HFFc6 (cell line): ENCODE data around the gene DRAM1. TPM values are rescaled to one million over a fixed set of nuclear protein-coding genes. Genes with fewer than 3 reads are reported as not detected.
A peak's percentile ranks its signal among the peaks of the same experiment; 100 is the strongest.
"Not testable (repeated sequence)": the region's sequence is repeated elsewhere in the genome, so short reads cannot be mapped to it uniquely, and the experiment has no call there.

Source experiments
- DNase-seq: peaks from one replicate; pipeline ENCODE4 v3.0.0-alpha.2; 2018
- H3K27ac Mint-ChIP-seq: 2 replicates; pipeline ENCODE4 v1.8.0; 2020; ENCODE audit warnings: mild to moderate bottlenecking, mixed read lengths
- H3K27me3 Mint-ChIP-seq: 2 replicates; pipeline ENCODE4 v1.8.0; 2021; ENCODE audit warnings: mild to moderate bottlenecking, moderate library complexity, mixed read lengths; ENCODE audit not compliant: insufficient read depth
- H3K36me3 Mint-ChIP-seq: 2 replicates; pipeline ENCODE4 v1.8.0; 2021; ENCODE audit warnings: low read depth, mixed read lengths
- H3K4me1 Mint-ChIP-seq: 2 replicates; pipeline ENCODE4 v1.8.0; 2020; ENCODE audit warnings: low read depth, mixed read lengths
- H3K4me3 Mint-ChIP-seq: 2 replicates; pipeline ENCODE4 v1.8.0; 2020; ENCODE audit warnings: mild to moderate bottlenecking, moderate library complexity, mixed read lengths
- H3K9me3 Mint-ChIP-seq: 2 replicates; pipeline ENCODE4 v1.8.0; 2020; ENCODE audit warnings: mild to moderate bottlenecking, mixed read lengths
- CTCF ChIP-seq: fragments of 200-600 bp; sonication (generic); IDR thresholded peaks from 2 replicates; pipeline ENCODE4 v1.5.0; 2021; ENCODE audit warnings: antibody characterized with exemption, mild to moderate bottlenecking
- total RNA-seq, 6 experiments: library from RNA; stranded (reverse); fragmentation: NEBNext Ultra II Directional; extraction: Animal tissue kit (Norgen Biotek cat#: 25700); gene quantifications; 2 replicates in 1 of 6; 3 replicates in 5 of 6; pipeline ENCODE4 v1.2.3, GENCODE V29; 2021

DRAM1 gene
- total RNA-seq, 6 experiments from 2014 or later = 109 to 136 (median 122) TPM

- peaks cover 16% of the 10 kb centered on the region for H3K36me3 Mint-ChIP-seq
- peaks cover 13% of the 10 kb centered on the region for H3K9me3 Mint-ChIP-seq
- H3K27me3 Mint-ChIP-seq = no peaks in the 10 kb centered on the region
- peak; percentile 35 for DNase-seq
- no peak for TF ChIP-seq CTCF
- H3K27ac Mint-ChIP-seq = peak overlapping the region; percentile 82
- peak overlapping the region; percentile 23 for H3K4me3 Mint-ChIP-seq
- peaks cover 49% of the 10 kb centered on the region for H3K4me1 Mint-ChIP-seq
Observed at GRCh38 chr12:101862245-101862644, 15.1 kb upstream of the DRAM1 start.

- Mint-ChIP-seq H3K4me3 (no peak overlapping the region), H3K4me1 (peaks cover 49% of the 10 kb centered on the region), H3K27me3 (no peaks in the 10 kb centered on the region), H3K27ac (no peak overlapping the region; the same call in 1 of the 2 replicates), H3K36me3 (peaks cover 16% of the 10 kb centered on the region), H3K9me3 (peaks cover 18% of the 10 kb centered on the region)
- no peak for TF ChIP-seq CTCF
- DNase-seq = no peak
Observed at GRCh38 chr12:101863981-101864380, 13.4 kb upstream of the DRAM1 start.

GRCh38 chr12:101866615-101867373 is 10.6 kb upstream of the DRAM1 start:
- H3K9me3 Mint-ChIP-seq = peaks cover 18% of the 10 kb centered on the region
- H3K4me3 Mint-ChIP-seq = no peak overlapping the region
- H3K36me3 Mint-ChIP-seq = peaks cover 16% of the 10 kb centered on the region
- no peak for DNase-seq
- H3K27ac Mint-ChIP-seq = peak overlapping the region; percentile 83
- TF ChIP-seq CTCF = no peak
- no peaks in the 10 kb centered on the region for H3K27me3 Mint-ChIP-seq
- H3K4me1 Mint-ChIP-seq = peaks cover 48% of the 10 kb centered on the region

GRCh38 chr12:101867619-101868018 is 9.8 kb upstream of the DRAM1 start:
- Mint-ChIP-seq H3K4me1 (peaks cover 39% of the 10 kb centered on the region), H3K9me3 (peaks cover 18% of the 10 kb centered on the region), H3K36me3 (peaks cover 16% of the 10 kb centered on the region)
- not testable (repeated sequence) for H3K27me3 Mint-ChIP-seq, DNase-seq, H3K4me3 Mint-ChIP-seq, H3K27ac Mint-ChIP-seq

GRCh38 chr12:101870925-101871324 is 6.5 kb upstream of the DRAM1 start:
- H3K36me3 Mint-ChIP-seq = peaks cover 6% of the 10 kb centered on the region; the same call in 1 of the 2 replicates
- H3K27ac Mint-ChIP-seq = no peak overlapping the region
- no peak for DNase-seq
- peaks cover 5% of the 10 kb centered on the region; the same call in 1 of the 2 replicates for H3K9me3 Mint-ChIP-seq
- no peak for TF ChIP-seq CTCF
- no peaks in the 10 kb centered on the region for H3K27me3 Mint-ChIP-seq
- H3K4me3 Mint-ChIP-seq = no peak overlapping the region
- H3K4me1 Mint-ChIP-seq = peaks cover 22% of the 10 kb centered on the region

GRCh38 chr12:101875162-101875561 is 2.2 kb upstream of the DRAM1 start:
- H3K27ac Mint-ChIP-seq = peak overlapping the region; percentile 94
- peaks cover 17% of the 10 kb centered on the region for H3K36me3 Mint-ChIP-seq
- no peaks in the 10 kb centered on the region for H3K9me3 Mint-ChIP-seq
- H3K4me3 Mint-ChIP-seq = peak overlapping the region; percentile 16; the same call in 1 of the 2 replicates
- H3K4me1 Mint-ChIP-seq = peaks cover 23% of the 10 kb centered on the region
- no peaks in the 10 kb centered on the region; the same call in 1 of the 2 replicates for H3K27me3 Mint-ChIP-seq
- TF ChIP-seq CTCF = no peak
- DNase-seq = no peak
